RWPE1 (cell line): ENCODE measurements around the gene SRRM5.
A peak's percentile ranks its signal among the peaks of the same experiment; 100 is the strongest.

ENCODE experiments used
- CTCF ChIA-PET: fragments of 350-600 bp; sonication (Branson Sonifier 250); formaldehyde crosslinking; extraction: SDS; loops from one replicate; lab custom pipeline; 2021; lab: Yijun Ruan, JAX
- POLR2A ChIA-PET: fragments of 400-600 bp; formaldehyde crosslinking; extraction: SDS; loops from one replicate; lab custom pipeline; 2020; ENCODE audit warnings: antibody characterized with exemption; ENCODE audit not compliant: low non-redundant PET; lab: Yijun Ruan, JAX
- DNase-seq: peaks from one replicate; pipeline ENCODE4 v3.0.0; 2012; ENCODE audit warnings: low spot score
- H3K27ac ChIP-seq: fragments of 450-650 bp; 2 replicates; pipeline ENCODE4 v1.5.1; 2017
- TF ChIP-seq, protein P1 (sequence below): fragments of 450-650 bp; conservative IDR thresholded peaks from 2 replicates; pipeline ENCODE4 v1.5.1; 2017; ENCODE audit warnings: low read depth, mild to moderate bottlenecking

SRRM5 gene

DNA sequence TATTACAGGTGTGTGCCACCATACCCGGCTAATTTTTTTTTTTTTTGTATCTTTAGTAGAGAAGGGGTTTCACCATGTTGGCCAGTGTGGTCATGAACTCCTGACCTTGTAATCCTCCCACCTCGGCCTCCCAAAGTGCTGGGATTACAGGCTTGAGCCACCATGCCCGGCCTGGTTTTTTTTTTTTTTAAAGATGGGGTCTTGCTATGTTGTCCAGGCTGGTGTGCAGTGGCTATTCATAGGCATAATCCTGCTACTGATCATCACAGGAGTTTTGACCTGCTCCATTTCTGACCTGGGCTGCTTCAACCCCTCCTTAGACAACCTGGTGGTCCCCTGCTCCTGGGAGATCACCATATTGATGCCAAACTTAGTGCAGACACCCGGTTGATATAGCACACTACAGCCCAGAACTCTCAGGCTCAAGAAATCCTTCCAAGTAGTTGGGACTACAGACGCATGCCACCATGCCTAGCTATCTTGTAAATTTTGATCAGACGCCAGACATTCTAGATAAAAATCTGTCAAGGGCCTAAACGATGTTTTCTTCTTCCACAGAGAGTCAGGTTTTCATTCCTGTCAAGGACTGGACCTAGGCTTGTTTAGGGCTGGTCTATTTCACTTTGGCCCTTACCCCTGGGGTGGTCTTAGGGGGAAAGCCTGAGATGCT is 48.5 kb downstream of the SRRM5 start:
- TF ChIP-seq, protein P1, sequence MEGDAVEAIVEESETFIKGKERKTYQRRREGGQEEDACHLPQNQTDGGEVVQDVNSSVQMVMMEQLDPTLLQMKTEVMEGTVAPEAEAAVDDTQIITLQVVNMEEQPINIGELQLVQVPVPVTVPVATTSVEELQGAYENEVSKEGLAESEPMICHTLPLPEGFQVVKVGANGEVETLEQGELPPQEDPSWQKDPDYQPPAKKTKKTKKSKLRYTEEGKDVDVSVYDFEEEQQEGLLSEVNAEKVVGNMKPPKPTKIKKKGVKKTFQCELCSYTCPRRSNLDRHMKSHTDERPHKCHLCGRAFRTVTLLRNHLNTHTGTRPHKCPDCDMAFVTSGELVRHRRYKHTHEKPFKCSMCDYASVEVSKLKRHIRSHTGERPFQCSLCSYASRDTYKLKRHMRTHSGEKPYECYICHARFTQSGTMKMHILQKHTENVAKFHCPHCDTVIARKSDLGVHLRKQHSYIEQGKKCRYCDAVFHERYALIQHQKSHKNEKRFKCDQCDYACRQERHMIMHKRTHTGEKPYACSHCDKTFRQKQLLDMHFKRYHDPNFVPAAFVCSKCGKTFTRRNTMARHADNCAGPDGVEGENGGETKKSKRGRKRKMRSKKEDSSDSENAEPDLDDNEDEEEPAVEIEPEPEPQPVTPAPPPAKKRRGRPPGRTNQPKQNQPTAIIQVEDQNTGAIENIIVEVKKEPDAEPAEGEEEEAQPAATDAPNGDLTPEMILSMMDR: no peak
- no peak for DNase-seq
- ChIA-PET CTCF (no interaction called here), POLR2A (no interaction called here)
- no peak overlapping the region for H3K27ac ChIP-seq

DNA sequence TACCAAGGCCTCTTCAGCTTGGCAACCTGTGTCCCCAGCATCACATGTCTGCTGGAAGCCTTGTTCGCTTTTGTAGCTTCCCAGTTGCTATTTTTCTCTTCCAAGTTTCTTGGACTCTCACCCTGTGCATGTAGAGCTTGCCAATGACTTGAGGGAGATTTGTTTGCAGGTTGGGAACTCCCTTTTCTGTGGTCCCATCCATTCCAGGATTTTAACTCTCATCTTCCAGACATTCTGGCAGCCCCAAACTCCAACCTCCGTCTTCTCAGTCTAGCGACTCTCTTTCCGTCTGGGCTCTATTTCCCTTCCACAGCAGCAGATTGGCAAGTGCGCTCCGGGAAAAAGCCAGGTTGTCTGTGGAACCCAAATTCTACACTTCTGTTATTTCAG is 49.1 kb downstream of the SRRM5 start:
- no peak overlapping the region for H3K27ac ChIP-seq
- ChIA-PET POLR2A (no interaction called here), CTCF (no interaction called here)
- DNase-seq: no peak
- TF ChIP-seq, protein P1: no peak

DNA sequence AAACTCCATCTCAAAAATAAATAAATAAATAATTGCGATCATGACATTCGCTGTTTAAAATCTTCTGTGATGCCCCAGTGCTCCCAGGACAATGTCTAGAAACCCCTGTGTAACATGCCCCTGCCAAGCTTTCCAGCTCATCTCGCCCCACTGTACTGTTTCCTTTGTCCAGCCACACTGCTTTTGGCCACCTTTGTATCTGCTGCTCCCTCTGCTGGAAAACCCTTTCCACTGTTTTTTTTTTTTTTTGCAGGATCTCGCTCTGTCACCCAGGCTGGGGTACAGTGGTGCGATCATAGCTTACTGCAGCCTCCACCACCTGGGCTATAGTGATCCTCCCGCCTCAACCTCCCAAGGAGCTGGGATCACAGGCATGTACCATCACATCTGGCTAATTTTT is 50.6 kb downstream of the SRRM5 start:
- ChIA-PET CTCF (interaction anchor here (0.6 kb wide), 1 partner anchor 10 kb away, joined by 3 read pairs; no protein-coding TSS in a partner anchor), POLR2A (interaction anchor here (0.7 kb wide), 1 partner anchor 135 kb away, joined by 3 read pairs; no protein-coding TSS in a partner anchor)
- H3K27ac ChIP-seq: no peak overlapping the region
- no peak for DNase-seq
- TF ChIP-seq, protein P1: 0 out of 2 replicates have a peak, but pooled peaks have one; percentile 9

DNA sequence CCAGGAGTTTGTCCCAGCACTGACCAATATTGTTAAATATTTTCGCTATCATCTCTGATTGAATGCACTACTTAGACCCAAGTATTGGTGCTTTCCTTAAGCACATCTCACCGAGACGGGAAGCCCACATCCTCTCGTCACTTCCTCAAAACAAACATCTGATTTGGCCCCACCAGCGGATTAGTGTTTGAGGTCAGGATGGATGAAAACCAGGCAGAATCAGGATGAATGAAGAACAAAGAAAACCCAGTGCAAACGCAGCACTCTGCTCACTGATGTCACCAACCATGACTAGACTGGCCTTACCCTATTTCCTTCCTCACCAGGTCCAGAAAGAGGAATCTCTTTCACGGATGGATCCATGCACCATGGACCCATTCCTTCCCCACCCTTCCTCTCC is 52.1 kb downstream of the SRRM5 start:
- POLR2A ChIA-PET: no interaction called here
- CTCF ChIA-PET: interaction anchor here (0.7 kb wide), 1 partner anchor 109 kb away, joined by 6 read pairs; no protein-coding TSS in a partner anchor
- TF ChIP-seq, protein P1: no peak
- no peak overlapping the region for H3K27ac ChIP-seq
- DNase-seq: no peak
